ENCODE data around the gene GPX3. TPM values are rescaled to one million over a fixed set of nuclear protein-coding genes. Genes with fewer than 3 reads are reported as not detected.

Gene GPX3
- total and polyA plus RNA-seq, 3 donors from 2014 or later: 119 to 224 (median 216) TPM

GRCh38 chr5:150992705-150993104 is 27.7 kb upstream of the GPX3 start:
- H3K27ac ChIP-seq: no peak overlapping the region
- DNase-seq: no peak

GRCh38 chr5:150993422-150993821 is 27.0 kb upstream of the GPX3 start:
- no peak overlapping the region for H3K27ac ChIP-seq
- no peaks in the 10 kb centered on the region for H3K36me3 ChIP-seq (ENCODE audit: low read depth, missing control alignments)
- H3K9me3 ChIP-seq: no peaks in the 10 kb centered on the region
- no peaks in the 10 kb centered on the region for H3K27me3 ChIP-seq
- TF ChIP-seq CTCF (IDR thresholded peaks at IDR 0.05) (no peak), POLR2A (IDR thresholded peaks at IDR 0.05) (no peak)
- 57 to 70% methylated on average over 2 of the region's 2 CpGs for WGBS, 2 donors
- no peaks in the 10 kb centered on the region for H3K4me1 ChIP-seq
- intact Hi-C loops (cut with DNase I; ENCODE audit: low total_unique reads): no loop called here
- no peak overlapping the region for H3K4me3 ChIP-seq
- DNase-seq: no peak

More at GRCh38 chr5:150992705-150993104, 27.7 kb upstream of the GPX3 start:
- no peak for TF ChIP-seq POLR2A (IDR thresholded peaks at IDR 0.05)
- no peak for TF ChIP-seq CTCF (IDR thresholded peaks at IDR 0.05)
- Histone ChIP-seq H3K27me3 (no peaks in the 10 kb centered on the region), H3K36me3 (ENCODE audit: low read depth, missing control alignments) (no peaks in the 10 kb centered on the region), H3K9me3 (no peaks in the 10 kb centered on the region), H3K4me1 (no peaks in the 10 kb centered on the region), H3K4me3 (no peak overlapping the region)
- intact Hi-C loops (cut with DNase I; ENCODE audit: low total_unique reads): no loop called here
- 95 to 96% methylated on average over 6 of the region's 6 CpGs for WGBS, 2 donors

- 85 to 88% methylated on average over 1 of the region's 1 CpG for whole genome bisulfite sequencing, 2 donors
- H3K9me3 ChIP-seq: no peaks in the 10 kb centered on the region
- no peak for TF ChIP-seq CTCF (IDR thresholded peaks at IDR 0.05)
- no peak for TF ChIP-seq POLR2A (IDR thresholded peaks at IDR 0.05)
- H3K27me3 ChIP-seq: no peaks in the 10 kb centered on the region
- no peak overlapping the region for H3K4me3 ChIP-seq
- H3K4me1 ChIP-seq: no peaks in the 10 kb centered on the region
- intact Hi-C loops (cut with DNase I; ENCODE audit: low total_unique reads): no loop called here
- H3K27ac ChIP-seq: no peak overlapping the region
- no peak for DNase-seq
- no peaks in the 10 kb centered on the region for H3K36me3 ChIP-seq (ENCODE audit: low read depth, missing control alignments)
These were observed 26.5 kb upstream of the GPX3 start for GRCh38 chr5:150993826-150994412.

- Histone ChIP-seq H3K9me3 (no peaks in the 10 kb centered on the region), H3K27ac (no peak overlapping the region), H3K4me3 (no peak overlapping the region), H3K4me1 (peaks cover 8% of the 10 kb centered on the region), H3K36me3 (ENCODE audit: low read depth, missing control alignments) (no peaks in the 10 kb centered on the region), H3K27me3 (no peaks in the 10 kb centered on the region)
- intact Hi-C loops (cut with DNase I; ENCODE audit: low total_unique reads): no loop called here
- 47 to 54% methylated on average over 6 to 7 of the region's 7 CpGs for WGBS, 2 donors
- TF ChIP-seq CTCF (IDR thresholded peaks at IDR 0.05) (no peak), POLR2A (IDR thresholded peaks at IDR 0.05) (no peak)
- DNase-seq: peak; percentile 77
These were observed 20.5 kb upstream of the GPX3 start for GRCh38 chr5:150999704-151000442.

Measured in testis (tissue), 3 donors.